SH-SY5Y (cell line): ENCODE measurements around the gene B2M.

Source experiments
- GATA2 ChIP-seq: IDR thresholded peaks from 2 replicates; pipeline ENCODE4 v1.6.1; 2011; ENCODE audit warnings: mild to moderate bottlenecking, low read depth, low read length
- GATA3 ChIP-seq: IDR thresholded peaks from 2 replicates; pipeline ENCODE4 v1.6.1; 2011; ENCODE audit warnings: low read depth, mild to moderate bottlenecking, low read length, moderate library complexity

- TF ChIP-seq GATA3 (no peak), GATA2 (no peak)
These were observed 18.7 kb upstream of the B2M start for GRCh38 chr15:44692659-44693058.
